Adrenal gland (tissue), 5 donors: ENCODE data around the gene TPK1.

Experiments used
- POLR2A ChIP-seq, 2 donors: fragments of 450-650 bp; IDR thresholded peaks; one replicate each; pipeline ENCODE4 v1.6.1; 2017; ENCODE audit warnings: antibody characterized with exemption in 2 of 2, mild to moderate bottlenecking in 2 of 2, moderate library complexity in 1 of 2
- TF ChIP-seq, protein P1 (sequence below), 6 experiments: fragments of 450-650 bp in 4 of 6; fragments of 200-600 bp in 2 of 6; sonication (generic) in 1 of 6; IDR thresholded peaks; 1 replicate in 5 of 6; 2 replicates in 1 of 6; pipeline versions ENCODE4 v1.5.1 to v1.8.0; 2016 to 2021; ENCODE audit warnings: antibody characterized with exemption in 6 of 6, mild to moderate bottlenecking in 2 of 6, moderate library complexity in 1 of 6
- donor health status: DM: no; HTN: no; CAD: no.

DNA sequence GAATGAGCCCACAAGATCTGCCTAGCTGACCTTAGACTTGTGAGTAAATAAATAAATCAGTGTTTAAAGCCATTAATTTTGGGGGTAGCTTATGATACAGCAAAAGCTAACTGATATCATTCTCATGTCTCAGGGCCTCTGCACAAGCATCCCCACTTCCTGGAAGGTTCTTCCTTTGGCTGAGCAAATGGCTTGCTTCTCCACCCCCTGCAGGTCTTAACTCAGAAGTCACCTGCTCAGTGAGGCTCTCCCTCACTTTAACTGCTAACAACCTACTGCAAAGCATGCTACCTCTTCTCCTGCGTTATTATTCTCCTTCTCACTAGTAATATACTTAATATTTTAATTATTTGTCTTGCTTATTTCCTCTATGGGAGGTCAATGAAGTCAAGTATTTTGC is 167.3 kb downstream of the TPK1 start:
- TF ChIP-seq, protein P1, sequence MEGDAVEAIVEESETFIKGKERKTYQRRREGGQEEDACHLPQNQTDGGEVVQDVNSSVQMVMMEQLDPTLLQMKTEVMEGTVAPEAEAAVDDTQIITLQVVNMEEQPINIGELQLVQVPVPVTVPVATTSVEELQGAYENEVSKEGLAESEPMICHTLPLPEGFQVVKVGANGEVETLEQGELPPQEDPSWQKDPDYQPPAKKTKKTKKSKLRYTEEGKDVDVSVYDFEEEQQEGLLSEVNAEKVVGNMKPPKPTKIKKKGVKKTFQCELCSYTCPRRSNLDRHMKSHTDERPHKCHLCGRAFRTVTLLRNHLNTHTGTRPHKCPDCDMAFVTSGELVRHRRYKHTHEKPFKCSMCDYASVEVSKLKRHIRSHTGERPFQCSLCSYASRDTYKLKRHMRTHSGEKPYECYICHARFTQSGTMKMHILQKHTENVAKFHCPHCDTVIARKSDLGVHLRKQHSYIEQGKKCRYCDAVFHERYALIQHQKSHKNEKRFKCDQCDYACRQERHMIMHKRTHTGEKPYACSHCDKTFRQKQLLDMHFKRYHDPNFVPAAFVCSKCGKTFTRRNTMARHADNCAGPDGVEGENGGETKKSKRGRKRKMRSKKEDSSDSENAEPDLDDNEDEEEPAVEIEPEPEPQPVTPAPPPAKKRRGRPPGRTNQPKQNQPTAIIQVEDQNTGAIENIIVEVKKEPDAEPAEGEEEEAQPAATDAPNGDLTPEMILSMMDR (IDR thresholded peaks at IDR 0.05), result no peak
- no peak for TF ChIP-seq POLR2A (IDR thresholded peaks at IDR 0.05)
